Tibial artery (tissue), 4 donors: ENCODE results near the gene GLI3.

Experiments used
- DNase-seq, 2 donors: peaks; one replicate each; pipeline ENCODE4 v3.0.0-alpha.2; 2019
- H3K27ac ChIP-seq, 2 donors: fragments of 200-600 bp; sonication (generic) in 1 of 2; 1 replicate in 1 of 2; 2 replicates in 1 of 2; pipeline ENCODE4 v1.5.1; 2018 to 2019; ENCODE audit warnings: mild to moderate bottlenecking in 1 of 2
- H3K27me3 ChIP-seq, 2 donors: fragments of 200-600 bp; sonication (generic) in 1 of 2; one replicate each; pipeline versions ENCODE4 v1.5.1 to v1.6.0; 2016 to 2019
- H3K36me3 ChIP-seq, 3 donors: fragments of 200-600 bp; sonication (generic) in 2 of 3; one replicate each; pipeline ENCODE4 v1.5.1; 2016 to 2019; ENCODE audit warnings: mild to moderate bottlenecking in 2 of 3
- H3K4me1 ChIP-seq, 4 donors: fragments of 200-600 bp; sonication (generic) in 2 of 4; 1 replicate in 3 of 4; 2 replicates in 1 of 4; pipeline ENCODE4 v1.5.1; 2016 to 2019
- H3K4me3 ChIP-seq, 2 donors: fragments of 200-600 bp; sonication (generic) in 1 of 2; 1 replicate in 1 of 2; 2 replicates in 1 of 2; pipeline ENCODE4 v1.5.1; 2018 to 2019; ENCODE audit warnings: mild to moderate bottlenecking in 2 of 2
- H3K9me3 ChIP-seq, 3 donors: fragments of 200-600 bp; sonication (generic) in 1 of 3; one replicate each; pipeline ENCODE4 v1.5.1; 2016 to 2019
- intact Hi-C: fragments of 100-400 bp; cut with DNase I; formaldehyde crosslinking; loops from one replicate; pipeline ENCODE4 v1.15.0; 2023; ENCODE audit warnings: low total_unique reads
- TF ChIP-seq, protein P1 (sequence below), 2 experiments: fragments of 200-600 bp in 1 of 2; fragments of 450-650 bp in 1 of 2; IDR thresholded peaks; one replicate each; pipeline ENCODE4 v1.5.1; 2017 to 2019; ENCODE audit warnings: antibody characterized with exemption in 2 of 2, mild to moderate bottlenecking in 1 of 2, moderate library complexity in 1 of 2

Gene GLI3

GRCh38 chr7:42039921-42040320, 197.1 kb downstream of the GLI3 start:
- H3K9me3 ChIP-seq: no peaks in the 10 kb centered on the region
- peaks cover 17 to 46% (median 20%) of the 10 kb centered on the region in 3 donors for H3K36me3 ChIP-seq
- H3K4me3 ChIP-seq: no peak overlapping the region
- TF ChIP-seq, protein P1, sequence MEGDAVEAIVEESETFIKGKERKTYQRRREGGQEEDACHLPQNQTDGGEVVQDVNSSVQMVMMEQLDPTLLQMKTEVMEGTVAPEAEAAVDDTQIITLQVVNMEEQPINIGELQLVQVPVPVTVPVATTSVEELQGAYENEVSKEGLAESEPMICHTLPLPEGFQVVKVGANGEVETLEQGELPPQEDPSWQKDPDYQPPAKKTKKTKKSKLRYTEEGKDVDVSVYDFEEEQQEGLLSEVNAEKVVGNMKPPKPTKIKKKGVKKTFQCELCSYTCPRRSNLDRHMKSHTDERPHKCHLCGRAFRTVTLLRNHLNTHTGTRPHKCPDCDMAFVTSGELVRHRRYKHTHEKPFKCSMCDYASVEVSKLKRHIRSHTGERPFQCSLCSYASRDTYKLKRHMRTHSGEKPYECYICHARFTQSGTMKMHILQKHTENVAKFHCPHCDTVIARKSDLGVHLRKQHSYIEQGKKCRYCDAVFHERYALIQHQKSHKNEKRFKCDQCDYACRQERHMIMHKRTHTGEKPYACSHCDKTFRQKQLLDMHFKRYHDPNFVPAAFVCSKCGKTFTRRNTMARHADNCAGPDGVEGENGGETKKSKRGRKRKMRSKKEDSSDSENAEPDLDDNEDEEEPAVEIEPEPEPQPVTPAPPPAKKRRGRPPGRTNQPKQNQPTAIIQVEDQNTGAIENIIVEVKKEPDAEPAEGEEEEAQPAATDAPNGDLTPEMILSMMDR (IDR thresholded peaks at IDR 0.05): no peak
- no peaks in the 10 kb centered on the region for H3K27me3 ChIP-seq
- intact Hi-C loops: no loop called here
- no peak for DNase-seq
- no peaks in the 10 kb centered on the region for H3K4me1 ChIP-seq
- no peak overlapping the region for H3K27ac ChIP-seq

DNA sequence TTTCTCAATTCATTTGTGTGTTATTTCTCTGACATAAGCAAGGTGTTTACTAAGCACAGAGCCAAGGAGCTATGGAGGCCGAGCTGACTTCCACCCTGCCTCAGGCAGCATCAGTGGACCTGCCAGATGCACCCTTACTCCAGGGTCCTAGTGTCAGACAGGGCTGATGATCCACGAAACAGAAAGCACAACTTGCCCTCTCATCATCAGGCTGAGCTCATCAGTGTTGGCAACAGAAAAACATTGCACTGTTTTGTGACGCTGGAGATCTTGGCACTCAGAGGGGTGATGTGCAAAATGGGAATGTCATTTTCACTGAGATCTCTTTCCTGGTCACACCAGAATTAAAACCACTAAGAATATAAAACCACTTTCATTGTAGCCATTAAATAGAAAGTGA, 201.8 kb downstream of the GLI3 start:
- no peaks in the 10 kb centered on the region for H3K9me3 ChIP-seq
- intact Hi-C loops: no loop called here
- no peak for DNase-seq
- no peak overlapping the region for H3K27ac ChIP-seq
- TF ChIP-seq, protein P1 (IDR thresholded peaks at IDR 0.05): no peak
- H3K36me3 ChIP-seq: peaks cover 11 to 26% (median 15%) of the 10 kb centered on the region in 3 donors
- H3K27me3 ChIP-seq: no peaks in the 10 kb centered on the region
- H3K4me1 ChIP-seq: no peaks in the 10 kb centered on the region
- H3K4me3 ChIP-seq: no peak overlapping the region

DNA sequence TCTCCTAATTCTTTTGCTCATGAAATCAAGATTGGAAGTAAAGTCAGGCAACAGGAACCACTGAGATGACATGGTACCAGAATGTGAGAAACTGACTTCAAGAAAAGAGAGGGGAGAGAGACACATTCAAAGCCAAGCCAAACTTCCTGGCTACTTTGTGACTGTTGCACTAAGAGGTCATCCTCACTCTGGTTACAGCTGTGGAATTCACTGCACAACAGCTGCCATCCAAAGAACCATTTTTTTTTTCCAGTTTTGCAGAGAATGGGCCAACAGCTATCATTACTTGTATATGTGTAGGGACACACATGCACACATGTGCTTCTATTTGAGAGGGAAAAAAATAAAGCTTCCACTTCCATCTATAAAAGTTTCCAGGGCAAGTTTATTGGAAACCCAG, 203.5 kb downstream of the GLI3 start:
- H3K9me3 ChIP-seq: no peaks in the 10 kb centered on the region
- no peak overlapping the region for H3K4me3 ChIP-seq
- no peaks in the 10 kb centered on the region for H3K27me3 ChIP-seq
- H3K4me1 ChIP-seq: no peaks in the 10 kb centered on the region
- intact Hi-C loops: no loop called here
- DNase-seq: no peak
- TF ChIP-seq, protein P1 (IDR thresholded peaks at IDR 0.05): no peak
- no peak overlapping the region for H3K27ac ChIP-seq
- H3K36me3 ChIP-seq: peaks cover 7 to 19% (median 15%) of the 10 kb centered on the region in 3 donors

- H3K27ac ChIP-seq: no peak overlapping the region
- H3K36me3 ChIP-seq: peaks cover 0 to 20% (median 20%) of the 10 kb centered on the region in 3 donors
- intact Hi-C loops: no loop called here
- TF ChIP-seq, protein P1 (IDR thresholded peaks at IDR 0.05): no peak
- no peak for DNase-seq
- H3K4me3 ChIP-seq: no peak overlapping the region
- no peaks in the 10 kb centered on the region for H3K9me3 ChIP-seq
- no peaks in the 10 kb centered on the region for H3K4me1 ChIP-seq
- no peaks in the 10 kb centered on the region for H3K27me3 ChIP-seq
Measured at GRCh38 chr7:42029405-42029804, 207.6 kb downstream of the GLI3 start.

GRCh38 chr7:42027521-42027920, 209.5 kb downstream of the GLI3 start:
- Histone ChIP-seq H3K4me1 (no peaks in the 10 kb centered on the region), H3K27ac (no peak overlapping the region), H3K36me3 (peaks cover 0 to 35% (median 23%) of the 10 kb centered on the region in 3 donors), H3K9me3 (no peaks in the 10 kb centered on the region), H3K4me3 (no peak overlapping the region), H3K27me3 (no peaks in the 10 kb centered on the region)
- intact Hi-C loops: no loop called here
- no peak for DNase-seq
- TF ChIP-seq, protein P1 (IDR thresholded peaks at IDR 0.05): no peak

GRCh38 chr7:42026622-42027197, 210.3 kb downstream of the GLI3 start:
- no peaks in the 10 kb centered on the region for H3K27me3 ChIP-seq
- intact Hi-C loops: no loop called here
- no peaks in the 10 kb centered on the region for H3K4me1 ChIP-seq
- no peak overlapping the region for H3K4me3 ChIP-seq
- TF ChIP-seq, protein P1 (IDR thresholded peaks at IDR 0.05): no peak
- DNase-seq: no peak
- H3K36me3 ChIP-seq: peaks cover 0 to 42% (median 23%) of the 10 kb centered on the region in 3 donors
- H3K27ac ChIP-seq: no peak overlapping the region
- no peaks in the 10 kb centered on the region for H3K9me3 ChIP-seq
